RKO (cell line): Measurements from ENCODE around the gene ADCYAP1R1.
A peak's percentile ranks its signal among the peaks of the same experiment; 100 is the strongest.

Experiments
- DNase-seq: peaks from one replicate; pipeline ENCODE4 v3.0.0-alpha.2; 2016; ENCODE audit warnings: low spot score

The ADCYAP1R1 gene

DNA sequence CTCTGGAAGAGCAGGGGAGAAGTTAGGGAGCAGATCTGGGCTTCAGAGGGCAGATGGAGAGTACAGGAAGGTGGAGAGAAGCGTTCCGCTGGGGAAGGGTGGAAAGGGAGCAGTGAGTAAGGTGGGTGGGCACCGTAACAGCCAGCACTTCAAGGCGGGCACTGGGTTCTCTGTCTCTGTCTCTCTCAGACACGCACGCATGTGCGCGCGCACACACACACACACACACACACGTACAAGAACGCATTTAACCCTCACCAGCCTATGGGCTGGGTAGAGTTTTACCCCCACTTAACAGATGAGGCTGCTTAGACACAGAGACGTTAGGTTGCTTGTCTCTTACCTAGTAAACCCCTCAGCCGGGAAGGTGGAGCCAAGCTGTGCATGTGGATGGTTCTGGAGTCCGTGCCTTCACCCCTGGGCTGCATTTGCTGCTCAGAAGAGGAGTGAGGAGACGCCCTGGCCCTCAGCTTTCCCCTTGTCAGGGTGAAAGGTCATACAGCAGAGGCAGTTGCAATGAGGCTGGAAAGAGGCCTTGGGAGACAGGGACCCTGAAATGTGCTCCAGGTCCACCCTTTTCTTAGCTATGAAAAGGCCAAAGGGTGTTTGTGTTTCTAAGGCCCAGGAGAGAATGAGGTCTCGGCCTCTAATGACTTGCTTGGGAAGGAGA is 16.0 kb downstream of the ADCYAP1R1 start:
- DNase-seq = no peak

DNA sequence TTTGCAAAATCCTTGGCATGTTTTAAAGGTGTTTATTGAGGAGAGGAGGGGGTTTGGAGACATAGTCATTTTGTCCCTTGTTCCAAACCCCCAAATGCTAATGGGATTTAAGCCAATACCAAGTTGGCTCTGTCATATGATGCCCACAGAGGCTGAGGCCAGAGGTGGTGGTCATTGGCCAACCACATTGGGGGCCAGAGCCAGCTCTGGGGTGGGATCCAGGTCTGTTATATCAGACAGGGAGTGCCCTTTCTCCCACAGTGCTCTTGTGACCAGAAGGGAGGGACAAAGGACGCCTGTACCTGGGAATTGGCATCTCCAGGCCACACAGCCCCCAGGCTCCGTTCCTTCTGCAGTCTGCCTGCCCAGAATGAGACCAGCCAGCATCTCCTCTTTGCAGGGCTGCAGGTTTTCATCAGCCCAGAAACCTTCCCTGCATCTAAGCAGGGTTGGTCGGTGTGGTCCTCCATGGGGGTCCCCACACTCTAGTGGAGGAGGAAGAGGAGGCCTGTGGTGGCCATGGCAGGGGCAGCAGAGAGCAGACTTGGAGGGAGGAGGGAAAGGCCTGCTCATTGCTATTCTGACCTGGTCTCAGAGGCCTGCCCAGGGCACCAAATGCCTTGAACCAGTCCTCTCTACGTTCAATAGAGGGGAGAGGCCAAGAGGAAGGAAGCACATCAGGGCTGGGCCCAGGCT is 17.9 kb downstream of the ADCYAP1R1 start:
- DNase-seq = no peak

DNA sequence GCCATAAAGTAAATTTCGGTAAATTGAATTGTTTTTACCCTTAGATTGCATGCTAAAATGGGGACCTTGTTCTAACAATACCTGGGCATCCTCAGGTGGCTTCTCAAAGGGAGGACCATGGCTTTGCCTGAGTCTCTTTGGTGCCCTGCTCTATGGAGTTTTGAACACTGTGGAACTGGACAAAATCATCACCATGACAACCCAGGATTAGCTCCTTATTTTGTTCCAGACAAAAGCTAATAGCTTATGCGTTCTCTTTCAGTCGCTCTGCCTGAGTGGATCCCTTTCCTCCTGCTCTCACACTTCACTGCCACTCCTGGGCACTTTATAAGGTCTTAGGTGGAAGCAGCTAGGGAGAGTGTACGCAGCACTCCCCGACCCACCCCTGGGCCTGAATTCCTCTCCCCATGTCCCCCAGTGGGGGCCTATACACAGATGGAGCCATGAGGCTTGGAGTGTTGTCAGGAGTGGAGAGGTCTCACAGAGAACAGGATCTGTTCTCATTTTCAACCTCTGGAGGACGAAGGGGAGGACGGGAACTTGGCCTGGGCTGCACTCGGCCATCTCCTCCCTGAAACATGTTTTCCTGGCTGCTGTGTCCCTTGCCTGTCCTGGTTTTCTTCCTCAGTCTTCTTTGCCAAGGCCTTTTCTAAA is 19.0 kb downstream of the ADCYAP1R1 start:
- no peak for DNase-seq

DNA sequence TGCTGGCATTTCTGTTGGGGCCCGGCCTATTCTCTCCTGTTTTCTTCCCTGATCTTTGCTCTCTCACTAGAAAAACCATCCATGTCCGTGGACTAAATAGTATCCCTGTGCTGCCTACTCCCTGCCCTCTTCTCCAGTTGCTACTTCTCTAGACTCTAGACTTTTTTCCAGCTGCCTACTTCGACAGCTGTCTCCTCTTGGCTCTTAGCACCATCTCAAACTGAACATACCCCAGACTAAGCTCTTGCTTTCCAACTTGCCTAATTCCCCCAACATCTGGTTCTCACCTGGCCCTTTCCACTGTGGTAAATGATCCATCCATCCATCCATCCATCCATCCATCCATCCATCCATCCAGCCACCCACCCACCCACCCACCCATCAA is 19.5 kb downstream of the ADCYAP1R1 start:
- no peak for DNase-seq

DNA sequence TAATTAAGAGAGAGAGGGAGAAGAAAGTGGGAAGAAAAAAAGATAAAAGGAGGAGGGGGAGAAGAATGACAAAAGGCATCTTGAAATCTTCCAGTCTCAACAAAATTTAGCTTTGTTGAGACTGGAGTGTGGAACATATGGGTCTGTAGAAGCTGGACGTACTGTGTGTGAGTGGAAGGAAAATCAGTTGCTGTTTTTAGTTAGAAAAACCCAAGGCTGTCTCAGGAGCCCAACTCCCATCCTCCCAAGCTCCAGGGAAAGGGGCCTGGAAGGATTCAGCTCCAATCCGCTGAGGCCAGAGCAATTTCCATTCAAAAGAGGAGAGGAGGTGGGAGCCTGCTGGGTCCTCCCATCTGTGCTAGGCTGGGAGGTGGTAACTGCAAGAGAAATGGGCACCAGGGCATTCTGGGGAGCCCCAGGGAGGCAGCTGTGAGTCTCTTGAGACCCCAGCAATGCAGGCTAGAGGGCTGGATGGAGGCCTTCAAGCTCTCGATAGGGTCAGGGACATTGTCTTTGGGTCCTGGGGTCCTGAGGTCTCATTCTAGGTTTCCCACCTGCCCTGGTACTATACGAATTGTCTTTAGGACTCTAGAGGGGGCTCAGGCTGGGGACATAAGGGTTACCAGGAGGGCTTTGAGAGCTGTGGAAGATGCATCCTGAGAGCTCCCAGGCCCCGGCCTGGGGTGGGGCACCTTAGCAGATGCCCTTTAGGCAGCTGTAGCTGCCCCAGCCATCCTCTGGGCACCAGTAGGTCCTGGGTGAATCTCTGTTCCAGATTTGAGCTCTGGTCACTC is 21.4 kb downstream of the ADCYAP1R1 start:
- no peak for DNase-seq

DNA sequence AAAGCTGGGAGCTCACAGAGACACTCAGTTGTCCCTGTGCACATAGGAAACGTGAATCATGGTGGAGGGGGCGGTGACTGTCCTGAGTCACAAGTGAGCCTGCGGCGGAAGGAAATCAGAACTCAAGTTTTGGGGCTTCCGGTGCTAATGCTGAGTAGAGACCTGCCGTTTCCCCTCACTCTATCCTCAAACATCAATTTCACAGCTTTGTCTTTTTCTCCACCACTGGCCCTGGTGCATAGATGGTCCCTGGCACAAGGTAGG is 21.9 kb downstream of the ADCYAP1R1 start:
- DNase-seq = peak; percentile 79

DNA sequence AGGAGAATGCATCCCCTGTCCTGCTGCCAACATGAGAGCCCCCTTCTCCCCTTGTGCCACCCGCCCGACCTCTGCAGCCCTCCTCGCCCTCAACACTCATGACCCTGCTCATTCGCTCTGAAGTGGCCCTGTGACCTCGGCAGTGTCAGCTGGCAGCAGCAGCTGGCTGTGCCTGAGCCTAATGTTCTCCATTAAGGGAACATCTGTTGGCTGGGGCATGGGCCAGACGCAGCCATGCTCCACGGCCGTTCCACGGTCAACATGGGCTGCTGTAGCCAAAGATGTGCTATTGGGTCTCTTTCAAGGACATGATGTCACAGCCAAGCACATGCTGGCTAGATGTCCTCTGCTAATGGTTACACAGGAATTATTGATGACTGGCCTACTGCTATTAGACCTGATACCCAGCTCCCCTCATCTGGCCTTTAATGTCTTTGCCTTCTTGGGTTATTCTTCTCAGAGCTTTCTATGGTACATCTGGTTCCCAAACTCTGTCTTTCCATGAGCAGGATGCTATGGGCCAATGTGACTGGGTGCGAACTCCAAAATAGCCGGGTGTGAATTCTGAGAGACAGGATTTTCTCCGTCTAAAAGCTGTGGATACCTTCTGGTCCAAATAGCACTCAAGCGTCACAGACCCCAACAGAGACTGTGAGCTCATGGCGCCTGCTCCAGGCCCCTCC is 22.4 kb downstream of the ADCYAP1R1 start:
- DNase-seq = no peak

DNA sequence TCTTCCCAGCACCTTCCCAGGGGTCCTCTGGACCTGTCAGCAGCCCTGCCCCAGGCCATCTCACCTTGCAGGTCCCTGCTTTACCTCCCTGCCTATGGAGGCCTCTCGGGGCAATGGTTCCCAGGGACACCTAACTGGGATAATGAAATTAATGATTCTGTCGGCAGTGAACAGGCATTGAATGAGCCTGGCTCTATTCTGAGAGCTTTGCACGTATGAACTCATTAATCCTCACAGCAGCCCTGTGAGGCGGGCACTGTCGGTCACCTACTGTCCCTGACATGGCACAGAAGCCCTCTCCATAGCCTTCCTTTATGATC is 22.9 kb downstream of the ADCYAP1R1 start:
- DNase-seq = no peak

DNA sequence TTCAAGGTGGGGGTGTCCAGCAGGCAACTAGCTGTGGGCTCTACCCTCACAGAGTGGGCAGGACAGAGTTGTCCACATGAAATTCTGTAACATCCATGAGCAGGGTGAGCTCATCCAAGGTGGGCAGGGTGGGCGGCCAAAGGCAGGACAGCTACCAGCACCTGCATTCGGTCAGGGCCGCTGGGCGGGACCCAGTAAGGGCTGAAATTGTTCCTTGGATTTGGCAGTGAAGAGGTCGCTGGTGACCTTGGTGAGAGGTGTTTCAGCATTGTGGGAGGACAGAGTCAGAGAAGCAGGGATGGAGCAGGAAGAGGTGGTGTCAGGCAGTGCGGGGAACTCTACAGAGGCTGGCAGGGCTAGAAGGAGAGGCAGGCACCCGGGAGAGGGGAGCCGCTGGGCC is 23.9 kb downstream of the ADCYAP1R1 start:
- DNase-seq = no peak

DNA sequence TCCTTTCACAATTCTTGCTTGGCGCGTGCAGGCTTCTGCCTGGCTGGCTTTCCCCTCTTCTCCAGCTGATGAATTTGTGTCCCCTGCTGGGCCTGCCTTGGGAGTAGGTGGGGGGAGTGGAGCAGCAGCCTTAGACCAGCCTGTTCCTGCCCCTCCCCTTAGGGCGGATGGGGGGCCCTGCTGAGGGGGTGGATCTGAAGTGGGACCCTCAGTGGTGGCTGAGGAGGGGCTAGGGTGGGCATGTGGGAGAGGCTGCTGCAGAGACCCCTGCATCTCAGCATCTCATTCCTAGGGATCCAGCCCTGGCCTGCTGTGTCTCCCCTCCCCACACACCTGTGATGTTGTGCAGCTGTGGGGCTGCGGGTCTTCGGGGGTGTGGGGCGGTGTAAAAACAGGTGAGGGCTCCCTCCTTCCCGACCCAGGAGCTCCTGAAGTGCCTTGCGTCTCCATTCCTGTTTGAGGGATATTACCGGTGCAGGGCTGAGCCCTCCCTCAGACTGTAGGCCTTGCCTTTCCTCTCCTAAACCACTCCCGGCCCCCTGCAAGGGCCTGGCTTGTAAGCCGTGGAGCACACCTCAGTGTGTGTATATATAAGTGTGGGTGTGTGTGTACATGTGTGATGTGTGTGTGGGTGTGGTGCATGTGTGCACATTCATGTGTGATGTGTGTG is 24.7 kb downstream of the ADCYAP1R1 start:
- DNase-seq = no peak

DNA sequence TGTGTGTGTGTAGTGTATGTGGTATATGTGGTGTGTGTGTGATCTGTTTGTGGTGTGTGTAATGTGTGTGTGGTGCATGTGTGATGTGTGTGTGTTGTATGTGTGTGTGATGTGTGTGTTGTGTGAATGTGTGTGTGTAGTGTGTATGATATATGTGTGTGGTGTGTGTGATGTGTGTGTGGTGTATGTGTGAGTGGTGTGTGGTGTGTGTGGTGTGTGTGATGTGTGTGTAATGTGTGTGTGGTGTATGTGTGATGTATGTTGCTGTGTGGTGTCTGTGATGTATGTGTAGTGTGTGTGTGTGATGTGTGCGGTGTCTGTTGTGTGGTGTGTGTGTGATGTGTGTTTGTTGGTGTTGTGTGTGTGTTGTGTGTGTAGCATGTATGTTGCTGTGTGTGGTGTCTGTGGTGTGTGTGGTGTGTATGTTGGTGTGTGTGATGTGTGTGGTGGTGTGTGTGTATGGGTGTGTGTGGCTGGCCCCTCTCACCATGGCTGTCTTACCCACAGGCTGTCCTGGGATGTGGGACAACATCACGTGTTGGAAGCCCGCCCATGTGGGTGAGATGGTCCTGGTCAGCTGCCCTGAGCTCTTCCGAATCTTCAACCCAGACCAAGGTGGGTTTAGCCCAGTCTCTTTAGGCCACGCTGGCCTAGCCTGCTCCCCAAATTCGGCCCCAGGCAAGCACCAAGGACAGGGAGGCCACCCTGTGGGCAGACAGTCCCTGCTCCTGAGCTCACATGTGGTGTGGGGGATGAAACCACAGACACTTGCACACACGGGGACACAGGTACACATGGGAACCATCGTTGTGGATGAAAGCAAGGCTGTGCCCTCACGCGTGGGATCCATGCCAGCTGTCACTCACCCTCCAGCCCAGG is 25.6 kb downstream of the ADCYAP1R1 start:
- no peak for DNase-seq

DNA sequence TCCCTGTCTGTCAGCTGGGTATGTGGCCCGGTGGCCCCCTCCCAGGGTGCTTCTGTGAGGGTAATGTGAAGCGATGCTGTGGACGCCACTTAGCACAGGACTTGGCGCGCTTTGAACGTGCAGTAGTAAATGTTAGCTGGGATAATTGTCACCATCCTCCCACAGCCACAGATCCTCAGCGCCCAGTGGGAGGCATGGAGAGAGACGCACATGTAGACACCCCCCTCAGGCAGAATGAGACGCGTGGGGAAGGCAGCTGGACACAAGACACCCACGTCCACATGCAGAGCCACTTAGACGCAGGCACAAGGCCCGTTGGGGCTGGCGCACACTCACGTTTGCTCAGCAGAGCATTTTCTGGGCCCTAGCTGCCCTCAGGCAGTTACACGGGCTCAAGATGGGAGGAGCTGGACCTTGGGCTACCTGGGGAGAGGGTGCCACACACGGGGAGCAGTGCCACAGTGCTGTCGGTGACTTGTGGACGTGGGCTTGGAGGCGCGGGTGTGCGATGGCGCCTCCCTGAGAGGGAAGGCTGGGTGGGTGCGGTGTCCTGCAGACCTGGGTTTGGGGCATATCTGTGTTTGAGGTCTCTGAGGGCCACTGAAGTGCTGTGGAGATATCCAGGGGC is 26.4 kb downstream of the ADCYAP1R1 start:
- no peak for DNase-seq

DNA sequence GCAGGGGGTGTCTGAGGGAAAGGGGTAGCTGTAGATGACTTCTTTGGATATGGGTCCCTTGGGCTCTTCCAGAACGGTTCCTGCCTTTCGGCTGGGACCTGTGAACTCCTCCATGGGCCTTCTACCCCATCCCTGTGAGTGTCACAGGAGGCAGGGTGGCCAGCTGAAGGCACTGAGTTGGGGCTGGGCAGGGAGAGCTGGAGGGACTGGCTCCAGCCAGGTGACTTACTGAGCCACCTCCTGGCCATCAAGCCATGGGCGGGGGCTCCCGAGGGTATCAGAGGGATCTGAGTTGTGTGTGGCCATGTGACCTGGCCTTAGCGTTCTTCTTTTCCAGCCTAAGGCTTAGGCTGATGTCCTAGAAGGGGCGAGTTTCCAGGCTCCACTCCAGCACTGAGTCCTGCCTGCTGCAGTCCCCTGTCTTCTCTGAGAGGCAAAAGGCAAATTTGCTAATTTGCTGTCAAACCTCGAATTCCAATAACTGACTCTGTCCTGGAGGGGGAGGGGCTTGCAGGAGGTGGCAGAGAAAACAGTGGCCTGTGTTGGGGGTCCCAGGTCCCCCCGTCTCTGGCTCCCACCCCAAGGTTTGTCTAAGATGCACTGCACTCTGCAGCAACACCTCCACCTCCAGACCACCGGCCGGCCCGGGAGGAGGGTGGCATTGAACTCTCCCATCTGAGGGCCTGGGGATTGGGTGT is 27.2 kb downstream of the ADCYAP1R1 start:
- DNase-seq = no peak

DNA sequence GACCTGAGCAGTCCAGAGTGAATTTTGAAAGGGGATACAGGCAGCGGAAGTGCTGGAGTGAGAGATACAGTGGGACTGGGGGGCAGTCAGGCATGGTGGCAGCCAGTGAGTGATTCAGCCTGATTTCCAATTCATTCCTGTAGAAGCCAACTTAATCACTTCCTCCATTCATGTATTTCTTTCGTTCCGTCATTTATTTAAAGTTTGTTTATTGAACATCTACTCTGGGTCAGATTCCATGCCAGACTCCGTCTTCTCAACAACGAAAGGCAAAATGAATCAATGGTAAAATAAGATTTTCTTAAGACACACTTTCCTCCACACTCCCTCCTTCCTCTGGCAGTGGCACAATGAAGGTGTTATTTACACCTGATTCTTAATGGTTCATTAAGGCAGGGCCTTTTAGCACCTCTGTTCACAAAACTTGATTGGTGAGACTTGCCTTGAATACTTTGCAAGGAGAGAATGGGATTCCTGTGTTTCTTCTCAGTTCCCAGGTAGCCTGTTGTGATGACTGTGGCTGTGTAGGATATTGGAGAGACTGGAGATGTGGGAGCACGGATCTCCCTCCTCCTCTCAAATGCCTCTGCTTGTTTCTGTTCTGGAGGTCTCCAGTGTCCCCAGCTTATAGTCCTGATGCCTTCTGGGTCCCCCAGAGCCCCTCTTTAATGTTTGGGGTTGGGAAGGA is 27.9 kb downstream of the ADCYAP1R1 start:
- DNase-seq = no peak

DNA sequence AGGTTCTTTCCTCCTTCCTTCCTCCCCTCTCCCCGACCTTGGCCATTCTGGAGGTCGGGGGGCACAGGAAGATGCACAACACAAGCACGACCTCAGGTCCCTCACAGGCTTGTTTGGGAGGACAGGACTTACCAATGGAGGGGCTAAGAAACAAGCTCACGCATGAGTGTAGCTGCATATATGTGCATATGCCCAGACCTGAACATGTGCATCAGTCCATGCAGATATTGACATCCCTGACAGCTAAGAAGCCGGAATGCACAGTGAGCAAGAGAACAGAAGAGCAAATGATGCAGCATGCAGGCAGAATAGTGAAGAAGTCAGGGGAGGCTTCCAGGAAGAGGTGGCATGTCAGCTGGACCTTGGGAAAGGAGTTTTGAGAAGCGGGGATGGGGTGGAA is 28.7 kb downstream of the ADCYAP1R1 start:
- no peak for DNase-seq

DNA sequence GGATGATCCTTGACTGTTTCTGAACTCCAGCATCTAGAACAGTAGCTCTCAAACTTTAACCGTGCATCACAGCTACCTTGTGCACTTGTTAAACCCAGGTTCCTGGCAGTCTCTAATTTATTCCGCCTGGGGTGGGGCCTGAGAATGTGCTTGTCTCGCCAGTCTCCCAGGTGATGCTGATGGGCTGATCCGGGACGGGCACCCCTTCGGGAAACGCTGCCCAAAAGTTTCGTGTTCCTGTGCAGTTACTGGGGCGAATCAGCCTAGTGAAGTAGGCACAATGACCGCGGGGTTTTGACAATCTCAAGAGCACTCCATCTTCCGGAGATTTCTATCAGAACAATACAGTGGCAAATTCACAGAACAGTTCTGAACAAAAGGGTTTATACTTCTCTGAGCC is 29.9 kb downstream of the ADCYAP1R1 start:
- no peak for DNase-seq

DNA sequence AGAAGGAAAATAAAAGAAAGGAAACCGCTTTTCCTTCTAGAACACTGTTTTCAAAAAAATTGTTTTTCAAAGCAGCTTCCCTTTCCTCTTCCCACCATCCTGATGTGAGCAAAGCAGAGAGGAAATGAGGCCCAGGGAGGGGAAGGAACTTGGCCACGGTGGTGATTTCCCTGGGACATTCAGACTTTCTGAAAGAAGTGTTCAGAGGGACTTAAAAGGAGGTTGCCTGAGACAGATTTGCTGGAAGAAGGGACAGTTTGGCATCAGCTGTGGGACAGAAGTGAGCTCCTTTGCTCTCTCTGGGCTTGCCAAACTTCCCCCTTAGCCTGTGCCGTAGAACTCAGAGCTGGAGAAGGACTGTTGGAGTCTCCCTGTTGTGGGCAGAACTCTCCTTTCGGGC is 30.3 kb downstream of the ADCYAP1R1 start:
- no peak for DNase-seq

DNA sequence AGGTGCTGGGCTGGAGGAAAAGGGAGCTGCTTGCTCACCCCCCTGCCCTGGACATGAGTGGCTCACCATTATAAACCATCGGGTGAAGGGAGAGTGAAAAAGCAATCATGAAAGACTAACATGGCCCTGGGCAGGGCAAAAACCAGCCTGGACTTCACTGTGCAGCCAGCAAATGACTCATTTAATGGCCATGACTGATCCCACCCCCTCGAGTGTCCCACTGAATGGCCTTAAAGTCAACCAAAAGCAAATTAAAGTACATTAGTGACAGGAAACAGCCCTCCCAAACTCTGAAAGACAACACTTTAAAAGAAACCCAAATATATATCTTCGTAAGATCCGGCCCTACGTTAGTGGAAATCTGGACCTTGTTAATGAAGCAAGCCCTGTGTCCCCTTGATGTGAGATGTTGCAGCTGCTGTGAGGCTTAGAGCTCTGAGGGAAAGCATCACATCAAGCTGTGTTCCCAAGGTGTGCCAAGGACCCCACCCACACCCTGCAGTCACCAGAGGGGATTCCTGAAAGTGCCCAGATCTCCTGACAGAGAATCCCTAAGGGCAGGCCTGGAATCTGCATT is 31.2 kb downstream of the ADCYAP1R1 start:
- DNase-seq = no peak

DNA sequence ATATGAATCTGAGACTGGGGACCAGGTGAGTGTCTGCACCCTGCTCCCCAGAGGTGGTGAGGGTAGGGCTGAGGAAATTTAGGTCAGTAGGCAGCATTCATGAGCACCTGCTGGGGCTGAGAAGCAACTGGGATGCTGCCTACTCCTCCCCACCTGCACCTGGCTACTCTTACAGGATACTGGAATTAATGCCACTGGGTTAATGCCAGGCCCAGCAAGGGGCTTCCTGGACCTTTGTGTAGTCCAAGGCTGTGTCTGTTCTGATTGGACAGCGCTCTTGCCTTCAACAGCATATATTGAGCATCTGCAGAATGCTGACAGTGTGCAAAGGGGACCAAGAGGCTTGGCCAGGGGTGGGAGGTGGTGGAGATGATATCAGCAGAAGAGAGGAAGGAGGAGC is 32.1 kb downstream of the ADCYAP1R1 start:
- DNase-seq = no peak
